Measurements from ENCODE around the gene CCDC167. TPM values are rescaled to one million over a fixed set of nuclear protein-coding genes. Genes with fewer than 3 reads are reported as not detected.

Gene CCDC167
- polyA plus RNA-seq, 1 donor from 2014 or later = 207 TPM

DNA sequence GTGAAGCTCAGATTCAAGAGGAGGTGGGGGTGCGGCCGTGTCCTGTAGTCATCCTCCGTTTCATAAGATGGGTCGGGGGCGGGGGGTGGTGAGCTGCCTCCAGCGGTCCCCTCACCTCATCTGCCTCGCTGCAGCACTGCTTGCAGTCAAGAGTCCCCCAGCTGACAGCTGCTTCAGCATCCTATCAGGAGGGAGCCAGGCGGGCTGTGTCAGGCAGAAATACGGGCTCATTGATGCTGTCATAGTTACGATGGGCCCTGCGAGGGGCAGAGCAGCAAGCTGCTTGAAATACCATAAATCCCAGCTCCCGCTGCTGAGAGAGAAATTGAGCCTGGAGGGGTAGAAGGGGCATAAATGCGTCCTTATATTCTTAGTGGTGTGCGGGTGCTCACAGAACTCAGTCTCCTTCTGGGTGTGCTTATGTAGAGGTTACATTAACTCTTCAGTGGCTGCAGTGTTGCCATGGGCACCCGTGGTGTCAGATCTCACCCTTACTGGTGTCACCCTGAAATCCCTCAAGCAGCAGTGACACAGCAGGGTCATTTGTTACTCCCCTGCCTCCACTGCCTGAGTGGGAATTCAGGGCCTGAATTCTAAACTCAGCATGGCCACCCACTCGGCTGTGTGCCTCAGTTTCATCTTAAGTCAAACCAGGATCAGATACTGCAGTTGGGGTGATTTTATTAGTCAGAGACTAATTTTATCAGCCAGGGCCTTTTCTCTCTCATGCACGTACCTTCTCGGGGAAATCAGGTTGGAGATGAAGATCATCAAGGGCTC lies 21.8 kb downstream of the CCDC167 start (continued):
- TF ChIP-seq, protein P1, sequence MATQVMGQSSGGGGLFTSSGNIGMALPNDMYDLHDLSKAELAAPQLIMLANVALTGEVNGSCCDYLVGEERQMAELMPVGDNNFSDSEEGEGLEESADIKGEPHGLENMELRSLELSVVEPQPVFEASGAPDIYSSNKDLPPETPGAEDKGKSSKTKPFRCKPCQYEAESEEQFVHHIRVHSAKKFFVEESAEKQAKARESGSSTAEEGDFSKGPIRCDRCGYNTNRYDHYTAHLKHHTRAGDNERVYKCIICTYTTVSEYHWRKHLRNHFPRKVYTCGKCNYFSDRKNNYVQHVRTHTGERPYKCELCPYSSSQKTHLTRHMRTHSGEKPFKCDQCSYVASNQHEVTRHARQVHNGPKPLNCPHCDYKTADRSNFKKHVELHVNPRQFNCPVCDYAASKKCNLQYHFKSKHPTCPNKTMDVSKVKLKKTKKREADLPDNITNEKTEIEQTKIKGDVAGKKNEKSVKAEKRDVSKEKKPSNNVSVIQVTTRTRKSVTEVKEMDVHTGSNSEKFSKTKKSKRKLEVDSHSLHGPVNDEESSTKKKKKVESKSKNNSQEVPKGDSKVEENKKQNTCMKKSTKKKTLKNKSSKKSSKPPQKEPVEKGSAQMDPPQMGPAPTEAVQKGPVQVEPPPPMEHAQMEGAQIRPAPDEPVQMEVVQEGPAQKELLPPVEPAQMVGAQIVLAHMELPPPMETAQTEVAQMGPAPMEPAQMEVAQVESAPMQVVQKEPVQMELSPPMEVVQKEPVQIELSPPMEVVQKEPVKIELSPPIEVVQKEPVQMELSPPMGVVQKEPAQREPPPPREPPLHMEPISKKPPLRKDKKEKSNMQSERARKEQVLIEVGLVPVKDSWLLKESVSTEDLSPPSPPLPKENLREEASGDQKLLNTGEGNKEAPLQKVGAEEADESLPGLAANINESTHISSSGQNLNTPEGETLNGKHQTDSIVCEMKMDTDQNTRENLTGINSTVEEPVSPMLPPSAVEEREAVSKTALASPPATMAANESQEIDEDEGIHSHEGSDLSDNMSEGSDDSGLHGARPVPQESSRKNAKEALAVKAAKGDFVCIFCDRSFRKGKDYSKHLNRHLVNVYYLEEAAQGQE (IDR thresholded peaks at IDR 0.05; ENCODE audit: borderline replicate concordance) = peak; percentile 47
- peak; percentile 58 for TF ChIP-seq TAF1 (IDR thresholded peaks at IDR 0.05; ENCODE audit: low read depth)

DNA sequence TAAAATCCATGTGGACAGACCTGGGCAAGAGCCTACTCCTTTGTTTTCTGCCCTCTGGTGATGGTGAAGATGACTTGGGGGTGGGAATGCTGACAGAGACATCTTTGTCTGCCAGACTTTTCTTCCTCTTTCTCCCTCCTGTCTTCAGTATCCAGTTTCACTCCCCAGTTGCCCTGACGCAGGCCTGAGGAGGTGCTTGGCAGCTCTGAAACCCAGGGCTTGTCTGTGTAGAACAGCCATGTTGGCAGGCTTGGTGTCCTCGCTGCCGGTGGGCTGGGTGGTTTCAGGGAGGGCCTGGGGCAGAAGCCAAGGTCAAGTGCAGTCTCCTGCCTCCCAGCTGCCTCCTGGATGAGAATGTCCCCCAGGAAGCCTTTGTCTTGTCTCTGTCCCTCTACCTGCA lies 22.5 kb downstream of the CCDC167 start:
- H3F3A ChIP-seq (ENCODE audit: insufficient read depth, low read length, poor library complexity, severe bottlenecking) = no peaks in the 10 kb centered on the region
- TF ChIP-seq EZH2 (IDR thresholded peaks at IDR 0.05; ENCODE audit: borderline replicate concordance, insufficient read depth, low read length, poor library complexity, severe bottlenecking) = no peak
- peak overlapping the region; percentile 47 for H3K4me3 ChIP-seq (ENCODE audit: low read length)
- peak overlapping the region; percentile 8 for H3K4me2 ChIP-seq (ENCODE audit: low read length)
- no peaks in the 10 kb centered on the region for H3K9me3 ChIP-seq (ENCODE audit: low read length)
- H2AFZ ChIP-seq (ENCODE audit: low read depth, low read length) = peak overlapping the region; percentile 15
- H3K27ac ChIP-seq (ENCODE audit: low read length) = peak overlapping the region; percentile 91
- H3K9me2 ChIP-seq (ENCODE audit: insufficient read depth, low read length) = no peaks in the 10 kb centered on the region
- peak overlapping the region; percentile 70 for H3K9ac ChIP-seq (ENCODE audit: low read length)
- H4K20me1 ChIP-seq (ENCODE audit: insufficient read depth) = no peaks in the 10 kb centered on the region
- no peaks in the 10 kb centered on the region for H3K79me2 ChIP-seq (replicated peaks; ENCODE audit: insufficient read depth, low read length)
- no peaks in the 10 kb centered on the region for H3K27me3 ChIP-seq (ENCODE audit: insufficient read depth, low read depth, low read length)
- no peaks in the 10 kb centered on the region for H3K36me3 ChIP-seq (ENCODE audit: insufficient read depth, low read length)

DNA sequence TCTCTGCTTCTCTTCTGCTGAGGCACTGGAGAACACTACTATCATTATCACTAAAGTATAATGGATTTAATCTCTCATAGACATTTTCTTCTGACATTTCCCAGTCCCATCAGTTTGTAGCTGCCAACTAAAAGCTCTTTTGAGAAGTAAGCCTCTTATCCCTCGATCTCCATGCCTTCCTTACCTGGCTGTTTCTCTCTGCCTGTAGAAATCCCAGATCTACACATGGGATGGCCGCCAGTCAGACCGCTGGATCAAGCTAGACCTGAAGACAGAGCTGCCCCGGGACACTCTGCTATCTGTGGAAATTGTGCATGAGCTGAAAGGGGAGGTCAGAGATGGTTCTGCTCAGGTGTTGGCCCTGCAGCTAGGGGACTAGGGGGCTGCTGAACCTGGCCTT lies 25.4 kb downstream of the CCDC167 start:
- H3K36me3 ChIP-seq (ENCODE audit: insufficient read depth, low read length) = peaks cover 7% of the 10 kb centered on the region
- TF ChIP-seq, protein P1 (IDR thresholded peaks at IDR 0.05; ENCODE audit: borderline replicate concordance) = no peak
- TF ChIP-seq, protein P2, sequence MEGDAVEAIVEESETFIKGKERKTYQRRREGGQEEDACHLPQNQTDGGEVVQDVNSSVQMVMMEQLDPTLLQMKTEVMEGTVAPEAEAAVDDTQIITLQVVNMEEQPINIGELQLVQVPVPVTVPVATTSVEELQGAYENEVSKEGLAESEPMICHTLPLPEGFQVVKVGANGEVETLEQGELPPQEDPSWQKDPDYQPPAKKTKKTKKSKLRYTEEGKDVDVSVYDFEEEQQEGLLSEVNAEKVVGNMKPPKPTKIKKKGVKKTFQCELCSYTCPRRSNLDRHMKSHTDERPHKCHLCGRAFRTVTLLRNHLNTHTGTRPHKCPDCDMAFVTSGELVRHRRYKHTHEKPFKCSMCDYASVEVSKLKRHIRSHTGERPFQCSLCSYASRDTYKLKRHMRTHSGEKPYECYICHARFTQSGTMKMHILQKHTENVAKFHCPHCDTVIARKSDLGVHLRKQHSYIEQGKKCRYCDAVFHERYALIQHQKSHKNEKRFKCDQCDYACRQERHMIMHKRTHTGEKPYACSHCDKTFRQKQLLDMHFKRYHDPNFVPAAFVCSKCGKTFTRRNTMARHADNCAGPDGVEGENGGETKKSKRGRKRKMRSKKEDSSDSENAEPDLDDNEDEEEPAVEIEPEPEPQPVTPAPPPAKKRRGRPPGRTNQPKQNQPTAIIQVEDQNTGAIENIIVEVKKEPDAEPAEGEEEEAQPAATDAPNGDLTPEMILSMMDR (IDR thresholded peaks at IDR 0.05; ENCODE audit: poor library complexity, severe bottlenecking) = no peak
- TF ChIP-seq POLR2AphosphoS5 (IDR thresholded peaks at IDR 0.05) (no peak), MXI1 (conservative IDR thresholded peaks at IDR 0.05; ENCODE audit: poor library complexity, severe bottlenecking) (no peak), EP300 (conservative IDR thresholded peaks at IDR 0.05; ENCODE audit: poor library complexity, severe bottlenecking) (no peak), SMC3 (conservative IDR thresholded peaks at IDR 0.05; ENCODE audit: poor library complexity) (no peak), TAF1 (IDR thresholded peaks at IDR 0.05; ENCODE audit: low read depth) (no peak), RAD21 (conservative IDR thresholded peaks at IDR 0.05) (no peak), EZH2 (IDR thresholded peaks at IDR 0.05; ENCODE audit: borderline replicate concordance, insufficient read depth, low read length, poor library complexity, severe bottlenecking) (no peak)
- H3K4me2 ChIP-seq (ENCODE audit: low read length) = no peak overlapping the region
- H3K9ac ChIP-seq (ENCODE audit: low read length) = no peak overlapping the region
- H3K9me3 ChIP-seq (ENCODE audit: low read length) = no peaks in the 10 kb centered on the region
- H4K20me1 ChIP-seq (ENCODE audit: insufficient read depth) = no peaks in the 10 kb centered on the region
- H3K79me2 ChIP-seq (replicated peaks; ENCODE audit: insufficient read depth, low read length) = no peaks in the 10 kb centered on the region
- H3K4me3 ChIP-seq (ENCODE audit: low read length) = no peak overlapping the region
- H3K27ac ChIP-seq (ENCODE audit: low read length) = no peak overlapping the region
- no peak overlapping the region for H2AFZ ChIP-seq (ENCODE audit: low read depth, low read length)
- no peaks in the 10 kb centered on the region for H3F3A ChIP-seq (ENCODE audit: insufficient read depth, low read length, poor library complexity, severe bottlenecking)
- H3K9me2 ChIP-seq (ENCODE audit: insufficient read depth, low read length) = no peaks in the 10 kb centered on the region
- no peaks in the 10 kb centered on the region for H3K27me3 ChIP-seq (ENCODE audit: insufficient read depth, low read depth, low read length)

Measured in neural cell (in vitro differentiated cells).